ENCODE data around the gene WDFY4.

Gene WDFY4

DNA sequence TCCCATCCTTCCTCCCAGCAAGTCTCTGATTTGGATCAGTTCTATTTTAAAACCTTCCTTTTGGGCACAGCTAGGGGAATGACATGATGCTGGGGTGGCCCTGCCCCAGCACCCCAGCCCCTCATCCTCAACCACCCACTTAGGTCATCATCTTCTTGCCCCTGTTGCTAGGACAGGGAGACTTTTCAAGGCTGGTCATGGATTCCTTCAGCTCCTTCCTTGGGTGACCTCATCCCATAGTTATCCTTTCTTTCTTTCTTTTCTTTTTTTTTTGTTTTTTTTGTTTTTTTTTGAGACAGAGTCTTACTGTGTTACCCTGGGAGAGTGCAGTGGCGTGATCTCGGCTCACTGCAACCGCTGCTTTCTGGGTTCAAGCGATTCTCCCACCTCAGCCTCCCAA lies 127.2 kb downstream of the WDFY4 start:
- H3K9ac ChIP-seq, result no peak overlapping the region
- no peak overlapping the region for H3K27ac ChIP-seq
- H3K9me3 ChIP-seq (replicated peaks in 1 of 11), result no peaks in the 10 kb centered on the region
- no peak overlapping the region for H3K4me3 ChIP-seq
- no peaks in the 10 kb centered on the region for H4K20me1 ChIP-seq
- H3K4me2 ChIP-seq, result no peak overlapping the region
- TF ChIP-seq Cebpa-rat (IDR thresholded peaks at IDR 0.05), result no peak
- H3K27me3 ChIP-seq, result no peaks in the 10 kb centered on the region
- peaks cover 8 to 90% (median 41%) of the 10 kb centered on the region in 11 experiments; a peak in 18 of 22 replicates for H3K36me3 ChIP-seq
- H3K4me1 ChIP-seq, result no peaks in the 10 kb centered on the region

DNA sequence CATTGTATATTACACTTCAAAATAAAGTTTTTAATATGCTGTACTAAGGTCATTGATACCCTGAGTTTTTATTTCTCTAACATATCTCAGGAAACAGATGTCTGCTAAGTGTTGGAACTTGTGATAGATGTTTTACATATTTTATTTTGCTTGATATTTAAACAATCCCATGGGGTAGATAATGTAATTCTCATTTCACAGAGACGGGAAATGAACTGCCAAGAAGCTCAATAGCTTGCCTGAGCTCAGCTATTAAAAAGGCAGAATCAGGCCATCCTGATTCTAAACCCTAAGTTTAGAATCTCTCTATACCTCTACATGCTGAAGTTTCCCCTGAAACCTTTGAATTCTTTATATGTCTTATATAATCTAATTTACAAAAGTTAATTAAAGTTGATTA lies 128.6 kb downstream of the WDFY4 start:
- Histone ChIP-seq H3K4me3 (no peak overlapping the region), H4K20me1 (no peaks in the 10 kb centered on the region), H3K36me3 (peaks cover 8 to 90% (median 34%) of the 10 kb centered on the region in 11 experiments; a peak in 18 of 22 replicates), H3K27ac (no peak overlapping the region), H3K9ac (no peak overlapping the region), H3K4me1 (no peaks in the 10 kb centered on the region), H3K4me2 (no peak overlapping the region), H3K9me3 (replicated peaks in 1 of 11) (no peaks in the 10 kb centered on the region), H3K27me3 (no peaks in the 10 kb centered on the region)
- TF ChIP-seq Cebpa-rat (IDR thresholded peaks at IDR 0.05), result no peak

DNA sequence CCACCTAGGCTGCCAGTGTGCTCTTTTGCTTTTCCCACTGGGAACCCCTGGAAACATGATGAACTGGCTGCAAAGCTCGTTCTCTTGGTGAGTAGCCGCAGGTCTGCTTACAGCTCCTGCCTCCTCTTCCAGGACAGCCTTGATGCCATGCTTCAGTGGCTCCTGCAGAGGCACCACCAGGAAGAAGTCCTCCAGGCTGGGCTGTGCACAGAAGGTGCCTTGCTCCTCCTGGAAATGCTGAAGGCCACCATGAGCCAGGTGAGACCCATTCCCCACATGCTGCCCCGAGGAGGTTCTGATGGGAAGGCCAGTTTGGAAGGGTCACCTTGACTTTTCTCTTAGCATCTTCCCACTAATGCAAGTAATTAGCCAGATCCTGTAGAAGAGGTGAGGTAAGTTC lies 129.2 kb downstream of the WDFY4 start:
- TF ChIP-seq Cebpa-rat (IDR thresholded peaks at IDR 0.05), result no peak
- no peak overlapping the region for H3K4me2 ChIP-seq
- H3K4me1 ChIP-seq, result no peaks in the 10 kb centered on the region
- H4K20me1 ChIP-seq, result peaks cover 0 to 2% (median 0%) of the 10 kb centered on the region in 11 experiments; a peak in 1 of 22 replicates
- no peaks in the 10 kb centered on the region for H3K27me3 ChIP-seq
- H3K27ac ChIP-seq, result no peak overlapping the region
- H3K9ac ChIP-seq, result no peak overlapping the region
- no peaks in the 10 kb centered on the region for H3K9me3 ChIP-seq (replicated peaks in 1 of 11)
- H3K4me3 ChIP-seq, result no peak overlapping the region
- H3K36me3 ChIP-seq, result peaks cover 3 to 90% (median 28%) of the 10 kb centered on the region in 11 experiments; a peak in 18 of 22 replicates

DNA sequence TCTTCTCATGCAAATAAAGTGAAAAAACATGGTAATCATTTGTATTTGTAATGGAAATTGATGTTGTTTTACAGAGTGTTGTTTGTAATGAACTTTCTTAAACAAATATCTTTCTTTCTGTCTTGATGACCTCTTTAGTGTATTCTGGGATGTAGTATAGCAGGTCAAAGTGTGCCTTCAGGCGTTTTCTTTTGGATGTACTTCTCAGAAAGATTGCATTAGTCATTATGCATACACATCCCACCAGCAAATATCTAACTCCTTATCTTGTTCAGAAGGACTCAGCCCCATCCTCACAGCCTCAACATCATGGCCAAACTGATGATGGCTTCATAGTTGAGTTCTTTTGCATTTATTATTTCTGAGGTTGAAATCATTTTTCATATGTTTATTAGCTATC lies 130.3 kb downstream of the WDFY4 start:
- Histone ChIP-seq H3K9ac (no peak overlapping the region), H3K27ac (no peak overlapping the region), H3K4me2 (no peak overlapping the region), H3K9me3 (replicated peaks in 1 of 11) (no peaks in the 10 kb centered on the region), H3K36me3 (peaks cover 0 to 90% (median 18%) of the 10 kb centered on the region in 11 experiments; a peak in 16 of 22 replicates), H3K27me3 (no peaks in the 10 kb centered on the region), H3K4me1 (peaks cover 0 to 2% (median under 1%) of the 10 kb centered on the region in 10 experiments; a peak in 6 of 20 replicates), H4K20me1 (peaks cover 0 to 4% (median 0%) of the 10 kb centered on the region in 11 experiments; a peak in 1 of 22 replicates), H3K4me3 (no peak overlapping the region)
- TF ChIP-seq Cebpa-rat (IDR thresholded peaks at IDR 0.05), result no peak

DNA sequence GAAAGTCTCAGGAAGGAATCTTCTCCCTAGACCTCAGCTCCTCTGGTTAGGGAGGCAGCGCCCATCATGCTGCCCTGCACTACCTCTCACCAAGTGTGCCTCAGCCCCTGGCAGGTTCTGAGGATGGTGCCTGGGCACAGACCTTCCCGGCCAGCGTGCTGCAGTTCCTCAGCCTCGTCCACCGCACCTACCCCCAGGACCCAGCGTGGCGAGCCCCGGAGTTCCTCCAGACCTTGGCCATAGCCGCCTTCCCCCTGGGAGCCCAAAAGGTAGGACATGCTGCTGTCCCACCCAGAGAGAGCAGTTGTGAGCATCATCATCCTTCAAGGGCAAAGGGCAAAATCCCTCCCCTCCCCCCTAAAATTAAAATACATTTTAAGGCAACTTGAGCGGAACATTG lies 132.5 kb downstream of the WDFY4 start:
- Histone ChIP-seq H3K9ac (no peak overlapping the region), H4K20me1 (peaks cover 0 to 4% (median 0%) of the 10 kb centered on the region in 11 experiments; a peak in 2 of 22 replicates), H3K27me3 (no peaks in the 10 kb centered on the region), H3K4me1 (peaks cover 0 to 18% (median 15%) of the 10 kb centered on the region in 10 experiments; a peak in 16 of 20 replicates), H3K36me3 (peaks cover 0 to 90% (median 5%) of the 10 kb centered on the region in 11 experiments; a peak in 14 of 22 replicates), H3K9me3 (replicated peaks in 1 of 11) (no peaks in the 10 kb centered on the region), H3K4me3 (no peak overlapping the region), H3K27ac (no peak overlapping the region), H3K4me2 (no peak overlapping the region)
- no peak for TF ChIP-seq Cebpa-rat (IDR thresholded peaks at IDR 0.05)

DNA sequence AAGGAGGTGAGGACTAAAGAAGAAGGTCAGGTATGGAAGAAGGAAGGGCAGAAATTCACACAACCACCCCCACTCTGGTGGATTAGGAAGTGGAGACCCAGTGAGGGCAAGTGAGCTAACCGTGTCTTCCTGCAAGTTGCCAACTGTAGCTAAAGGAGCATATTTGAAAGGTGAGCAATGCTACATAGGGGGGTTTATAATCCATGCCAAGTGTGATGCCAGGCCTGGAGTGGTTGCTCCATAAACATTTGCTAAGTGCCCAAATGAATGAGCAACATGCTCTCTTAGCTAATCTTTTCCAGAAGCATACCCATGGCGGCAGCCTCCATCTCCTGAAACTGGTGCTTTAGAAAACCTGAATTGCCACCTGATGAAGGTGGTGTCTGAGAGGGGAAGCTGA lies 133.4 kb downstream of the WDFY4 start:
- Histone ChIP-seq H3K27ac (no peak overlapping the region), H3K4me2 (no peak overlapping the region), H4K20me1 (peaks cover 0 to 4% (median 0%) of the 10 kb centered on the region in 11 experiments; a peak in 2 of 22 replicates), H3K4me3 (no peak overlapping the region), H3K9ac (no peak overlapping the region), H3K27me3 (no peaks in the 10 kb centered on the region), H3K4me1 (peaks cover 0 to 18% (median 15%) of the 10 kb centered on the region in 10 experiments; a peak in 16 of 20 replicates), H3K9me3 (replicated peaks in 1 of 11) (no peaks in the 10 kb centered on the region), H3K36me3 (peaks cover 0 to 90% (median 0%) of the 10 kb centered on the region in 11 experiments; a peak in 11 of 22 replicates)
- no peak for TF ChIP-seq Cebpa-rat (IDR thresholded peaks at IDR 0.05)

DNA sequence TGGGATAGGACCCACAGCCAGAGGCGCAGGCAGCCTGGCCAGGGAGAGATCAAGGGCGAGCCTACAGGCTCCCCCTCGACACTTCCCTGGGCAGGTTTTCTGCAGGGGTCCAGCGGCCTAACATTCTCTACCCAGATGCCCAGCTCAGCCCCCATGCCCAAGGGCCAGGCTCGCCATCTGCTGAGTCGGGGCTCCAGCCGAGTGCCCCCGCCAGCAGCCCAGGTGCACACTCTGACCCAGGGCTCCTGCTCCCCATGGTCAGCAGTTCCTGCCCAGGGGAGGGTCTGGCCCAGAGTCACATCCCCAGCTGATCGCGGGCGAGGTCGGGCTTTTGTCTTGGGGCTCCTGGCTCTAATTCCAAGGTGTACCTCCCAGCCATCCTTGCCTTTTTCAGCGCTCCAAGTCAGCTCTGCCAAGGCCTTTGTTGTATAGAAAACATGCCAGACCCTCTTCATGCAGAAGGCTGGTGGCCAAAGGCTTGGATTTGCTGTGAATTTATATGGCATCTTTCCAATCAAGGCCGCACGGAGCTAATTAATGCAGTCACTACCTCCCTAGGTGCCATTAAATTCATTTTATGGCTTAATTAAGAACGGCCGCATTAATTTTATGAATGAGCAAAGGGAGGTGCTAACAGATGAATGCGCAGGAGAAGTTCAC lies 134.3 kb downstream of the WDFY4 start:
- peaks cover 0 to 90% (median 0%) of the 10 kb centered on the region in 11 experiments; a peak in 11 of 22 replicates for H3K36me3 ChIP-seq
- H4K20me1 ChIP-seq, result peaks cover 0 to 4% (median 0%) of the 10 kb centered on the region in 11 experiments; a peak in 2 of 22 replicates
- no peaks in the 10 kb centered on the region for H3K9me3 ChIP-seq (replicated peaks in 1 of 11)
- H3K27me3 ChIP-seq, result no peaks in the 10 kb centered on the region
- no peak overlapping the region for H3K9ac ChIP-seq
- no peak overlapping the region for H3K4me2 ChIP-seq
- H3K4me3 ChIP-seq, result no peak overlapping the region
- no peak overlapping the region for H3K27ac ChIP-seq
- TF ChIP-seq Cebpa-rat (IDR thresholded peaks at IDR 0.05), result no peak
- H3K4me1 ChIP-seq, result peaks cover 0 to 18% (median 15%) of the 10 kb centered on the region in 10 experiments; a peak in 16 of 20 replicates

DNA sequence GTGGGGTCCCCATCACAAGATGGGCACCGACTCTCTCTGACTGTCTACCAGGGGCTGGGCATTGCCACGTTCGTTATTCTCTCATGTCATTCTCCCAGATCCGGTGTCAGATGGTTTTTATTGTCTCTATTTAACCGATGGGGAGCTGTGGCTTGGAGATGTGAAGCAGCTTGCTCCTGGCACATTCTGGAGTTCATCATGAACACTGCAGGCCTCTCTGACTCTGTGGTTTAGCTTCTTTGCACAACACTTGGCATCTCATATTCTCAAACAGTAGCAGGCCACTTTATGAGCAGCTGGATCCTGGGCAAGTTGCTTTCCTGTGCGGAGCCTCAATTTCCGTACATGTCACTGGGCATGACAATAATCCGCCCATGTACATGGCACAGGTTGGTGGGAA lies 135.1 kb downstream of the WDFY4 start:
- Histone ChIP-seq H3K9me3 (replicated peaks in 1 of 11) (peaks cover 0 to 5% (median 0%) of the 10 kb centered on the region in 11 experiments; a peak in 2 of 22 replicates), H3K4me1 (peaks cover 0 to 18% (median 15%) of the 10 kb centered on the region in 10 experiments; a peak in 16 of 20 replicates), H3K27ac (no peak overlapping the region), H3K27me3 (no peaks in the 10 kb centered on the region), H3K4me3 (no peak overlapping the region), H3K9ac (no peak overlapping the region), H4K20me1 (peaks cover 0 to 4% (median 0%) of the 10 kb centered on the region in 11 experiments; a peak in 2 of 22 replicates), H3K4me2 (peak overlapping the region in 6 of 11 experiments; percentile 29 to 74 (median 66); a peak in 3 of 22 replicates), H3K36me3 (peaks cover 0 to 90% (median 0%) of the 10 kb centered on the region in 11 experiments; a peak in 11 of 22 replicates)
- no peak for TF ChIP-seq Cebpa-rat (IDR thresholded peaks at IDR 0.05)

DNA sequence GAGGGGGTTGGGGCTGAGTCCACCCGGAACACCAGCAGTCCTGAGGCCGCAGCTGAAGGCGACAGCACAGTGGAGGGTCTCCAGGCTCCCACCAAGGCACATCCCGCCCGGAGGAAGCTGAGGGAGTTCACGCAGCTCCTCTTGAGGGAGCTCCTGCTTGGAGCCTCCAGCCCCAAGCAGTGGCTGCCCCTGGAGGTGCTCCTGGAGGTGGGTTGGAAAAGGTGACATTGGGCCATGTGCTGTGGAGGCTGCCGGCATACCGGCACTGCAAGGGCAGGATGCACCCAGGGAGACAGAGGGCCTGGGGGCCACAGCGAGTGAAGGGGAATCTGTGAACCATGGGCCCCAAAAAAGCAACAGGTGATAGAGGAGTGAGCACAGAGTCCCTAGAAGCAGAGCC lies 135.6 kb downstream of the WDFY4 start:
- Histone ChIP-seq H3K36me3 (peaks cover 0 to 90% (median 0%) of the 10 kb centered on the region in 11 experiments; a peak in 11 of 22 replicates), H3K4me3 (no peak overlapping the region), H3K9ac (no peak overlapping the region), H3K9me3 (replicated peaks in 1 of 11) (peaks cover 0 to 9% (median 0%) of the 10 kb centered on the region in 11 experiments; a peak in 3 of 22 replicates), H3K4me2 (peak overlapping the region in 9 of 11 experiments; percentile 29 to 74 (median 67); a peak in 18 of 22 replicates), H3K4me1 (peaks cover 0 to 18% (median 15%) of the 10 kb centered on the region in 10 experiments; a peak in 16 of 20 replicates), H3K27ac (no peak overlapping the region; a peak in 1 of 22 replicates), H3K27me3 (no peaks in the 10 kb centered on the region), H4K20me1 (peaks cover 0 to 4% (median 0%) of the 10 kb centered on the region in 11 experiments; a peak in 2 of 22 replicates)
- no peak for TF ChIP-seq Cebpa-rat (IDR thresholded peaks at IDR 0.05)
